ENCODE data around the gene RABGAP1. TPM values are rescaled to one million over a fixed set of nuclear protein-coding genes. Genes with fewer than 3 reads are reported as not detected.

The RABGAP1 gene
- total and polyA plus RNA-seq, 4 donors, result 3.8 to 25.7 (median 10.5) TPM

GRCh38 chr9:123084256-123084655, 143.4 kb downstream of the RABGAP1 start:
- Histone ChIP-seq H3K4me1 (ENCODE audit: control insufficient read depth in 4 of 4, insufficient read depth in 4 of 4, low read length in 3 of 4) (peaks cover 0 to 6% (median 4%) of the 10 kb centered on the region in 4 donors), H3K9me3 (ENCODE audit: control insufficient read depth in 4 of 4, low read length in 3 of 4) (no peaks in the 10 kb centered on the region), H3K36me3 (ENCODE audit: control insufficient read depth in 4 of 4, insufficient read depth in 3 of 4, low read depth in 1 of 4, low read length in 3 of 4) (peaks cover 0 to 17% (median 7%) of the 10 kb centered on the region in 4 donors), H3K4me3 (ENCODE audit: low read depth in 1 of 3, low read length in 3 of 3) (no peak overlapping the region), H3K9ac (ENCODE audit: low read depth in 1 of 2, low read length in 2 of 2) (no peak overlapping the region), H3K27me3 (ENCODE audit: control insufficient read depth in 4 of 4, insufficient read depth in 4 of 4, low read length in 3 of 4) (no peaks in the 10 kb centered on the region), H3K27ac (ENCODE audit: low read depth in 1 of 2, low read length in 2 of 2) (no peak overlapping the region)
- WGBS, result 98% methylated on average over 1 of the region's 1 CpG
- TF ChIP-seq RAD21 (IDR thresholded peaks at IDR 0.05) (no peak), GABPA (IDR thresholded peaks at IDR 0.05 in 1 of 2, conservative IDR thresholded peaks at IDR 0.05 in 1 of 2) (no peak), EGR1 (IDR thresholded peaks at IDR 0.05; ENCODE audit: low read depth in 2 of 2) (no peak), NR2F2 (IDR thresholded peaks at IDR 0.05) (no peak), HNF4A (conservative IDR thresholded peaks at IDR 0.05) (no peak), YY1 (IDR thresholded peaks at IDR 0.05) (no peak), RXRA (IDR thresholded peaks at IDR 0.05) (no peak), ATF3 (IDR thresholded peaks at IDR 0.05) (no peak), SP1 (IDR thresholded peaks at IDR 0.05) (no peak), HNF4G (IDR thresholded peaks at IDR 0.05) (no peak), FOXA1 (IDR thresholded peaks at IDR 0.05) (no peak), REST (IDR thresholded peaks at IDR 0.05) (no peak), JUND (IDR thresholded peaks at IDR 0.05) (no peak), ZBTB33 (IDR thresholded peaks at IDR 0.05) (no peak)
- no peak for DNase-seq (ENCODE audit: low spot score)

GRCh38 chr9:123085916-123086315, 145.1 kb downstream of the RABGAP1 start:
- peaks cover under 1 to 8% (median 4%) of the 10 kb centered on the region in 4 donors for H3K4me1 ChIP-seq (ENCODE audit: control insufficient read depth in 4 of 4, insufficient read depth in 4 of 4, low read length in 3 of 4)
- H3K9me3 ChIP-seq (ENCODE audit: control insufficient read depth in 4 of 4, low read length in 3 of 4), result no peaks in the 10 kb centered on the region
- H3K9ac ChIP-seq (ENCODE audit: low read depth in 1 of 2, low read length in 2 of 2), result no peak overlapping the region
- H3K4me3 ChIP-seq (ENCODE audit: low read depth in 1 of 3, low read length in 3 of 3), result no peak overlapping the region
- 62% methylated on average over 2 of the region's 2 CpGs for WGBS
- H3K27ac ChIP-seq (ENCODE audit: low read depth in 1 of 2, low read length in 2 of 2), result no peak overlapping the region
- no peak for DNase-seq (ENCODE audit: low spot score)
- H3K27me3 ChIP-seq (ENCODE audit: control insufficient read depth in 4 of 4, insufficient read depth in 4 of 4, low read length in 3 of 4), result no peaks in the 10 kb centered on the region
- peaks cover 0 to 13% (median 8%) of the 10 kb centered on the region in 4 donors for H3K36me3 ChIP-seq (ENCODE audit: control insufficient read depth in 4 of 4, insufficient read depth in 3 of 4, low read depth in 1 of 4, low read length in 3 of 4)
- no peak for TF ChIP-seq FOXA2 (IDR thresholded peaks at IDR 0.05)
- TF ChIP-seq FOXA1 (IDR thresholded peaks at IDR 0.05), result no peak
